Measurements from ENCODE around the gene FLOT2.

The FLOT2 gene

DNA sequence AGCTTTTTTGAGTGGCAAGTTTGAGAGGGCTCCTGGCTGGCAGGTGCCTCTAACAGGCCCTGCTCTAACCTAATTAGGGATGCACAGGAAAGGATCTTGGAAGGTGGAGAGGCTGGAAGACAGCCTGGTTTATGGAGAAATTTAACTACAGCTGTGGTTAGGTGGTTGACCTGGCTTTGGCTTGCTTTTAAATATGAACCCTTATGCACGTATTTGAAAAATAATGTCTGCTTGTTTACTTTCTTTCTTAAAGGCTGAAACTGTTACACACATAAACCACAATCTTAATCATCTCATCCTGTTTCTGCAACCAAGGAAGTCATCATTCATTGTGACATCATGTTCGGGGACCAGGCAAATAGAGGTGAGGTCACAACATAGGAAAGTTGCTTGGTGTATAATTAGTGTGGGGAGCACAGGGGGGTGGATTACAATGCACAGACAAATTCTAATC, 28.4 kb upstream of the FLOT2 start:
- no peak overlapping the region for H3K56ac ChIP-seq (ENCODE audit: low read length)
- H3K79me2 ChIP-seq (ENCODE audit: control insufficient read depth, insufficient read depth, low read length), result peaks cover 37% of the 10 kb centered on the region
- no peak for DNase-seq
- no peak overlapping the region for H3K4me3 ChIP-seq (ENCODE audit: low read length)
- no peak overlapping the region for H3K4ac ChIP-seq (ENCODE audit: low read depth, low read length)
- H3K36me3 ChIP-seq (ENCODE audit: control insufficient read depth, insufficient read depth, low read length), result peaks cover 12% of the 10 kb centered on the region
- H2BK15ac ChIP-seq (replicated peaks; ENCODE audit: low read depth), result no peak overlapping the region
- H2BK5ac ChIP-seq (ENCODE audit: low read length), result no peak overlapping the region
- no CpG with 5 or more reads among the region's 2 CpGs for WGBS (ENCODE audit: extremely low coverage, insufficient coverage, low lambda C conversion rate)
- H3K23ac ChIP-seq (ENCODE audit: low read length), result no peak overlapping the region
- H4K8ac ChIP-seq (ENCODE audit: low read depth, low read length), result no peak overlapping the region
- no peak overlapping the region for H4K5ac ChIP-seq (ENCODE audit: low read length)
- no peaks in the 10 kb centered on the region for H3K4me1 ChIP-seq (ENCODE audit: control insufficient read depth, low read depth, low read length)
- no peak overlapping the region for H2AK5ac ChIP-seq (ENCODE audit: low read length)
- H3K27ac ChIP-seq (ENCODE audit: low read depth, low read length), result no peak overlapping the region
- no peak overlapping the region for H3K18ac ChIP-seq (ENCODE audit: low read length)
- no peak overlapping the region for H3K9ac ChIP-seq (ENCODE audit: low read length)
- no peak overlapping the region for H2BK120ac ChIP-seq (ENCODE audit: low read depth, low read length)
- no peaks in the 10 kb centered on the region for H3K27me3 ChIP-seq (ENCODE audit: insufficient read depth, low read length, poor library complexity)
- no peak overlapping the region for H3K4me2 ChIP-seq (ENCODE audit: low read length)
- H3K79me1 ChIP-seq (ENCODE audit: low read length), result peaks cover 35% of the 10 kb centered on the region

DNA sequence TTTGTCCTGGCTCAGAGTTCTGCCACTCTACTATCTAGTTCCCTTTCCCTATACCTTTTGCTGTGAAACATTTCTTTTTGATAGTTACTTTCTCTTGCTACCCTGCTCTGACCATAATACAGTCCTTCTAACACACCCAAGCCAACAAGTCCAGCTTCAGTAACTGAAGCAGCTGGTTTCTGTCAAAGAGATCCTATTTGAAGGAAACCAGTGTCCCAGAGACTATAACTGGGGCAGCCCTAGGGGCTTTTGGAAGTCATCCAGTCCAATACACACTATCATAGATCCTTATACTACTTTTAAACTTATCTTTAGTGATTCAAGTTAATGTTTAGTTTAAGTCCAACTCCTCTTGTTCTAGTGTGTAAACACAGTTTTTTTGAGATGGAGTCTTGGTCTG, 22.7 kb upstream of the FLOT2 start:
- H2BK5ac ChIP-seq (ENCODE audit: low read length), result no peak overlapping the region

DNA sequence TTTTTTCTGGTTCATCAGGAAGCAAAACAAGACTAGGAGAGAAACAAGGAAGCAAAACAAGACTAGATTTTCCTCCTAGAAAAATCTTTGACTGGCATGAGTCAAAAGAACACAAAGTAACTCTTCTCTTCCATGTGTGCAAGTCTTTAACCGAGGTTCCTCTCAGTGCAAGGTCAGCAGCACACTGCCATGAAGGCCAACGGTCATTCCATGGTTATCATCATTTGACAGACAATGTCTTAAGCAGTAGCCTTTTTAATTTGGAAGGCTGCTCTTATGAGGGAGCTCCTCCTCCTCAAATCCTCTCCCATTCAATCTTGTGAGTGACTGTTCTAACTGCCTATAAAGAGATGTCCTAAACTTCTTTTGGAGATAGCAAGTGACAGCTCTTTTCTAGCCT, 20.8 kb upstream of the FLOT2 start:
- Histone ChIP-seq H4K8ac (ENCODE audit: low read depth, low read length) (no peak overlapping the region), H3K4me1 (ENCODE audit: control insufficient read depth, low read depth, low read length) (no peaks in the 10 kb centered on the region), H4K5ac (ENCODE audit: low read length) (no peak overlapping the region), H3K18ac (ENCODE audit: low read length) (no peak overlapping the region), H2AK5ac (ENCODE audit: low read length) (no peak overlapping the region), H3K56ac (ENCODE audit: low read length) (no peak overlapping the region), H3K4me2 (ENCODE audit: low read length) (no peak overlapping the region), H3K23ac (ENCODE audit: low read length) (no peak overlapping the region), H2BK5ac (ENCODE audit: low read length) (no peak overlapping the region), H3K4ac (ENCODE audit: low read depth, low read length) (no peak overlapping the region), H3K36me3 (ENCODE audit: control insufficient read depth, insufficient read depth, low read length) (peaks cover 42% of the 10 kb centered on the region), H3K4me3 (ENCODE audit: low read length) (no peak overlapping the region), H2BK15ac (replicated peaks; ENCODE audit: low read depth) (no peak overlapping the region), H3K79me2 (ENCODE audit: control insufficient read depth, insufficient read depth, low read length) (no peaks in the 10 kb centered on the region), H3K27me3 (ENCODE audit: insufficient read depth, low read length, poor library complexity) (no peaks in the 10 kb centered on the region), H2BK120ac (ENCODE audit: low read depth, low read length) (no peak overlapping the region), H3K9ac (ENCODE audit: low read length) (no peak overlapping the region), H3K27ac (ENCODE audit: low read depth, low read length) (no peak overlapping the region), H3K79me1 (ENCODE audit: low read length) (peaks cover 4% of the 10 kb centered on the region)
- DNase-seq, result no peak
- WGBS (ENCODE audit: extremely low coverage, insufficient coverage, low lambda C conversion rate), result no CpG with 5 or more reads among the region's 2 CpGs

More for the DNA sequence above, 22.7 kb upstream of the FLOT2 start:
- Histone ChIP-seq H3K23ac (ENCODE audit: low read length) (no peak overlapping the region), H3K27ac (ENCODE audit: low read depth, low read length) (no peak overlapping the region), H3K36me3 (ENCODE audit: control insufficient read depth, insufficient read depth, low read length) (peaks cover 34% of the 10 kb centered on the region), H2BK120ac (ENCODE audit: low read depth, low read length) (no peak overlapping the region), H3K79me1 (ENCODE audit: low read length) (peaks cover 7% of the 10 kb centered on the region), H4K5ac (ENCODE audit: low read length) (no peak overlapping the region), H4K8ac (ENCODE audit: low read depth, low read length) (no peak overlapping the region), H2AK5ac (ENCODE audit: low read length) (no peak overlapping the region), H3K4me1 (ENCODE audit: control insufficient read depth, low read depth, low read length) (no peaks in the 10 kb centered on the region), H2BK15ac (replicated peaks; ENCODE audit: low read depth) (no peak overlapping the region), H3K56ac (ENCODE audit: low read length) (no peak overlapping the region), H3K79me2 (ENCODE audit: control insufficient read depth, insufficient read depth, low read length) (no peaks in the 10 kb centered on the region), H3K9ac (ENCODE audit: low read length) (no peak overlapping the region), H3K4ac (ENCODE audit: low read depth, low read length) (no peak overlapping the region), H3K27me3 (ENCODE audit: insufficient read depth, low read length, poor library complexity) (no peaks in the 10 kb centered on the region), H3K18ac (ENCODE audit: low read length) (no peak overlapping the region), H3K4me3 (ENCODE audit: low read length) (no peak overlapping the region), H3K4me2 (ENCODE audit: low read length) (no peak overlapping the region)
- DNase-seq, result no peak

DNA sequence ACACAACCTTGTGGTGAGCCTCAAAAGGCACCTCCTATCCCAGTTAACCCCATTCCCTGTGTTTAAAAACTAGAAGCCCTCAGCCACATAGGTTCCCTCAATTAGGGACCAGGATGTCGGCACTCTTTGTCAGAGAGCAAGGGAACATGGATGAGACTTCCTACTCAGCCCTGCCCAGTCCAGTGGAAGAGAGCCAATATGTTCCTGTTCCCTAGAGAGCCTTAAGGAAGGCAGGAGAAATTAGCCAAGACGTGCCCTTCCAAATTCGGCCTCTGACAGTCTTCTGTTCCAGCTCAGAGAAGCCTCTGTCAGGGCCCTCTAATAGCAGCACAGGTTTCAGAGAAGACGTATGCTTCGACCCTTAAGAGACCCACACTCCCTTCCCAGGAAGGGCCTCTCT, 19.9 kb upstream of the FLOT2 start:
- Histone ChIP-seq H3K27me3 (ENCODE audit: insufficient read depth, low read length, poor library complexity) (no peaks in the 10 kb centered on the region), H2AK5ac (ENCODE audit: low read length) (no peak overlapping the region), H3K9ac (ENCODE audit: low read length) (no peak overlapping the region), H3K56ac (ENCODE audit: low read length) (no peak overlapping the region), H3K27ac (ENCODE audit: low read depth, low read length) (no peak overlapping the region), H3K18ac (ENCODE audit: low read length) (no peak overlapping the region), H2BK120ac (ENCODE audit: low read depth, low read length) (no peak overlapping the region), H3K4me2 (ENCODE audit: low read length) (no peak overlapping the region), H3K79me1 (ENCODE audit: low read length) (peaks cover 4% of the 10 kb centered on the region), H2BK5ac (ENCODE audit: low read length) (no peak overlapping the region), H4K8ac (ENCODE audit: low read depth, low read length) (no peak overlapping the region), H3K23ac (ENCODE audit: low read length) (no peak overlapping the region), H3K4ac (ENCODE audit: low read depth, low read length) (no peak overlapping the region), H3K36me3 (ENCODE audit: control insufficient read depth, insufficient read depth, low read length) (peaks cover 47% of the 10 kb centered on the region), H2BK15ac (replicated peaks; ENCODE audit: low read depth) (no peak overlapping the region), H3K4me1 (ENCODE audit: control insufficient read depth, low read depth, low read length) (no peaks in the 10 kb centered on the region), H3K79me2 (ENCODE audit: control insufficient read depth, insufficient read depth, low read length) (no peaks in the 10 kb centered on the region), H3K4me3 (ENCODE audit: low read length) (no peak overlapping the region), H4K5ac (ENCODE audit: low read length) (no peak overlapping the region)
- no peak for DNase-seq
- no CpG with 5 or more reads among the region's 5 CpGs for WGBS (ENCODE audit: extremely low coverage, insufficient coverage, low lambda C conversion rate)

DNA sequence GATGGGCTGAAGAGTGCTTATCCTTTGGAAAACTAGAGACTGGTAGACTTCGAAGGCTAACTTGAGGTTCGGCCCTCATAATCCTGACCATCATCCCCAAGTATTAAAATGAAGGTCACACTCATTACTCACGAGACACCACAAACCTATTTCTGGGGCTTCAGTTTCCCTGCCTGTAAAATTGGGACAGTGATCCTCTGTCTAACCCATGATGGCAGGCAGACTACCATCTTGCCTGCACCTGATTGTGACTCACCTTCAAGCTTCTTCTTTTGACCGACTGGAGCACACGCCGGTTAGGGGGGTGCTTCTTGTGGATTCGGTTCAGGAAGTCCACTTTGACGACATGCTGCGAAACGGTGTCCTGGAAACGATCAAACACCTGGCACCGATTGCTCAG, 19.5 kb upstream of the FLOT2 start:
- Histone ChIP-seq H3K9ac (ENCODE audit: low read length) (no peak overlapping the region), H3K79me2 (ENCODE audit: control insufficient read depth, insufficient read depth, low read length) (no peaks in the 10 kb centered on the region), H3K18ac (ENCODE audit: low read length) (no peak overlapping the region), H3K4me3 (ENCODE audit: low read length) (no peak overlapping the region), H2AK5ac (ENCODE audit: low read length) (no peak overlapping the region), H4K8ac (ENCODE audit: low read depth, low read length) (no peak overlapping the region), H3K4me1 (ENCODE audit: control insufficient read depth, low read depth, low read length) (no peaks in the 10 kb centered on the region), H3K56ac (ENCODE audit: low read length) (no peak overlapping the region), H3K36me3 (ENCODE audit: control insufficient read depth, insufficient read depth, low read length) (peaks cover 49% of the 10 kb centered on the region), H3K27me3 (ENCODE audit: insufficient read depth, low read length, poor library complexity) (no peaks in the 10 kb centered on the region), H2BK15ac (replicated peaks; ENCODE audit: low read depth) (no peak overlapping the region), H3K79me1 (ENCODE audit: low read length) (peaks cover 4% of the 10 kb centered on the region), H3K4me2 (ENCODE audit: low read length) (no peak overlapping the region), H2BK120ac (ENCODE audit: low read depth, low read length) (no peak overlapping the region), H3K23ac (ENCODE audit: low read length) (no peak overlapping the region), H3K27ac (ENCODE audit: low read depth, low read length) (no peak overlapping the region), H2BK5ac (ENCODE audit: low read length) (no peak overlapping the region), H4K5ac (ENCODE audit: low read length) (no peak overlapping the region), H3K4ac (ENCODE audit: low read depth, low read length) (no peak overlapping the region)
- no CpG with 5 or more reads among the region's 12 CpGs for WGBS (ENCODE audit: extremely low coverage, insufficient coverage, low lambda C conversion rate)
- no peak for DNase-seq

DNA sequence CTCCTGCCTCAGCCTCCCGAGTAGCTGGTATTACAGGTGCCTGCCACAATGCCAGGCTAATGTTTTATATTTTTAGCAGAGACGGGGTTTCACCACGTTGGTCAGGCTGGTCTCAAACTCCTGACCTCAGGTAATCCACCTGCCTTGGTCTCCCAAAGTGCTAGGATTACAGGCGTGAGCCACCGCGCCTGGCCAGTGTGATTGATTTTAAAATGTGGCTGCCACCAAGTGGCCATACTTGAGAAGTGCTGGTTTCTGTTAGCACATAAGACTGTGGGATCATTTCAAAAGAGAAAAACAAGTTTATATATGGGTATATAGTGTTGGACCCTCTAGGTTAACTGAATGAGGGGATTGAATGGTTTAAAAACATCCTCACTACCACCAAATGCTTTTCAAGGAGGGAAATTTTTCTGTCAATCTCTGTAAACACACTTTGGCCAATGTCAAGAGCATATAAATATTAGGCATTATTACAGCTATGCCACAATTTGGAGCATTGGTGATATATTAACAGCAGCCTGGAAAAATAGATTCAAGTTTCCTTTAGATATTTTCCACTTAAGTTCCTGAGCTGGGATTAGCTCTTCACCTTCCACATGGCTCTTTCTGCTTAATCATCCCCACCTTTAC, 18.9 kb upstream of the FLOT2 start:
- Histone ChIP-seq H3K36me3 (ENCODE audit: control insufficient read depth, insufficient read depth, low read length) (peaks cover 48% of the 10 kb centered on the region), H2BK5ac (ENCODE audit: low read length) (no peak overlapping the region), H2AK5ac (ENCODE audit: low read length) (no peak overlapping the region), H3K27me3 (ENCODE audit: insufficient read depth, low read length, poor library complexity) (no peaks in the 10 kb centered on the region), H3K9ac (ENCODE audit: low read length) (no peak overlapping the region), H3K23ac (ENCODE audit: low read length) (no peak overlapping the region), H3K4me2 (ENCODE audit: low read length) (no peak overlapping the region), H3K56ac (ENCODE audit: low read length) (no peak overlapping the region), H4K5ac (ENCODE audit: low read length) (no peak overlapping the region), H3K4me1 (ENCODE audit: control insufficient read depth, low read depth, low read length) (no peaks in the 10 kb centered on the region), H4K8ac (ENCODE audit: low read depth, low read length) (no peak overlapping the region), H3K27ac (ENCODE audit: low read depth, low read length) (no peak overlapping the region), H3K79me2 (ENCODE audit: control insufficient read depth, insufficient read depth, low read length) (no peaks in the 10 kb centered on the region), H3K79me1 (ENCODE audit: low read length) (peaks cover 4% of the 10 kb centered on the region), H2BK15ac (replicated peaks; ENCODE audit: low read depth) (no peak overlapping the region), H2BK120ac (ENCODE audit: low read depth, low read length) (no peak overlapping the region), H3K18ac (ENCODE audit: low read length) (no peak overlapping the region), H3K4ac (ENCODE audit: low read depth, low read length) (no peak overlapping the region), H3K4me3 (ENCODE audit: low read length) (no peak overlapping the region)
- no CpG with 5 or more reads among the region's 6 CpGs for WGBS (ENCODE audit: extremely low coverage, insufficient coverage, low lambda C conversion rate)
- peak; percentile 57 for DNase-seq
